ENCODE measurements around the gene GCC2. TPM values are rescaled to one million over a fixed set of nuclear protein-coding genes. Genes with fewer than 3 reads are reported as not detected.

The GCC2 gene
- total and polyA plus RNA-seq, 9 of the 15 experiments (the other 6 are each of a cell fraction or from before 2014, with no cell fraction given), result 11.4 to 35.7 (median 19.9) TPM

GRCh38 chr2:108533832-108534583, 85.0 kb downstream of the GCC2 start, which contains the start of gene LIMS1 (continued):
- peak; percentile 85 for TF ChIP-seq EP400 (IDR thresholded peaks at IDR 0.05)
- TF ChIP-seq NRF1 (conservative IDR thresholded peaks at IDR 0.05 in 1 of 2, IDR thresholded peaks at IDR 0.05 in 1 of 2), result peak; percentile 83 to 85
- no peak for TF ChIP-seq SMC3 (conservative IDR thresholded peaks at IDR 0.05; ENCODE audit: insufficient read depth, low read depth, low read length)
- TF ChIP-seq ESRRB (CRISPR knock-in tag; IDR thresholded peaks at IDR 0.05; ENCODE audit: borderline replicate concordance), result no peak
- no peak for TF ChIP-seq NCOA1 (IDR thresholded peaks at IDR 0.05; ENCODE audit: low read depth)
- no peak for TF ChIP-seq JUN (IDR thresholded peaks at IDR 0.05; ENCODE audit: borderline replicate concordance, low read depth, low read length)
- no peak for TF ChIP-seq JUN (CRISPR knock-in tag; IDR thresholded peaks at IDR 0.05; ENCODE audit: borderline replicate concordance)
- peak; percentile 83 for TF ChIP-seq KDM5B (IDR thresholded peaks at IDR 0.05; ENCODE audit: insufficient replicate concordance, low read depth, low read length)
- TF ChIP-seq CCAR2 (IDR thresholded peaks at IDR 0.05; ENCODE audit: low read depth, low read length), result no peak
- TF ChIP-seq RFX7 (CRISPR knock-in tag; IDR thresholded peaks at IDR 0.05), result no peak
- TF ChIP-seq NFYB (IDR thresholded peaks at IDR 0.05; ENCODE audit: extremely low read depth, insufficient read length), result no peak
- no peak for TF ChIP-seq MCM7 (IDR thresholded peaks at IDR 0.05)
- TF ChIP-seq XRCC5 (IDR thresholded peaks at IDR 0.05; ENCODE audit: low read depth, low read length), result 0 out of 2 replicates have a peak, but pooled peaks have one; percentile 72
- peak; percentile 93 for TF ChIP-seq RBFOX2 (IDR thresholded peaks at IDR 0.05; ENCODE audit: low read depth, low read length)
- TF ChIP-seq TRIM28 (IDR thresholded peaks at IDR 0.05), result peak; percentile 51; the same call in 1 of the 2 replicates
- TF ChIP-seq MAFK (IDR thresholded peaks at IDR 0.05; ENCODE audit: low read length), result no peak
- peak; percentile 93 for TF ChIP-seq THAP12 (CRISPR knock-in tag; IDR thresholded peaks at IDR 0.05)
- TF ChIP-seq SRF (CRISPR knock-in tag; IDR thresholded peaks at IDR 0.05), result 0 out of 4 replicates have a peak, but pooled peaks of 1 of the 2 experiments have one; percentile 18
- peak; percentile 69 to 87; a peak in 2 of 4 replicates for TF ChIP-seq NONO (IDR thresholded peaks at IDR 0.05; ENCODE audit: low read depth in 2 of 2, low read length in 1 of 2)
- peak; percentile 24; the same call in 1 of the 2 replicates for TF ChIP-seq TGIF2 (CRISPR knock-in tag; IDR thresholded peaks at IDR 0.05)
- TF ChIP-seq CTCF (IDR thresholded peaks at IDR 0.05 in 2 of 3, conservative IDR thresholded peaks at IDR 0.05 in 1 of 3; ENCODE audit: insufficient read depth in 2 of 3, low read depth in 1 of 3, low read length in 3 of 3), result peak in 1 of 3 experiments; percentile 12; a peak in 1 of 6 replicates
- TF ChIP-seq MLX (CRISPR knock-in tag; conservative IDR thresholded peaks at IDR 0.05), result no peak
- peak; percentile 79; the same call in 1 of the 2 replicates for TF ChIP-seq ZBTB7A (IDR thresholded peaks at IDR 0.05; ENCODE audit: borderline replicate concordance, control insufficient read depth, low read depth, low read length)
